Stimulated activated CD8-positive, alpha-beta memory T cell treated with anti-CD3 and anti-CD28 coated beads, Interleukin-4, amount 100 ng/mL, for 1 hour (primary cell): ENCODE results near the gene FBP2.
"Not testable (repeated sequence)": the region's sequence is repeated elsewhere in the genome, so short reads cannot be mapped to it uniquely, and the experiment has no call there.

Experiments
- DNase-seq, 2 donors: peaks; one replicate each; pipeline ENCODE4 v3.0.0-alpha.2; 2020; ENCODE audit warnings: low read depth in 2 of 2, low spot score in 1 of 2

Gene FBP2

DNA sequence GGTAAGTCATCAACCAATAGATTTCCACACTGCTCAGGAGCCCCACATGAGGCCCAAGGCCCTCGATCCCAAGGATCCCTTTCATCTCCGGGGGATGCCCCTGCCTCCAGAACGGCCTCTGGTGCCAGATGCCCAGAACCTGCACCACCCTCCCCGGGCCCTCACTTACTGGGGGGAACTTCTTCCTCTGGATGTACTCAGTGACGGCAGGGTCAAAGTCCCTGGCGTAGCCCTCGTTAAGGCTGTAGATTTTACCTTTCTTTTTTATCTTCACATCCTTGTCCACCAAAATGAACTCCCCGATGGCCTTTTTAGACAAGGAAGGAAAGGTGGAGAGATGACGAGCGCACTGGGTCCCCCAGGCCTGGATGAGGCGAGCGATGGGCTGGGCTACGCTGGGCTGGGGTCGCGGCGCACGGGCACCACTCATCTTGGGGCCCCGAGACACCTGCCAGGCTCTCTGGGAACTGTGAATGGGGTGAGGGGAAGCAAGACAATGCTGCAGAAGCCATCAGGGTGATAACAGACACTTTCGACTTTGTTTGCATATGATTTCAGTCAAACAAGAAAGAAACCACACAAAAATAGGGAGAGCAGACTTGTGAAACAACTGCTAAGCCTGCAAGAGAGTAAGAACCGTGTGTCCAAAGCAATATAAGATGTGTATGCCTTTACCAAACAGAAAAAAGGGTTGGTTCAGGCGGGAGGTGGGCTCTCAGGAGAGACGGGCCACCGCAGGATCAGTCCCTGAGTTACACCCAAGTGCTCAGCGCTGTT is 13.2 kb upstream of the FBP2 start:
- no peak for DNase-seq

DNA sequence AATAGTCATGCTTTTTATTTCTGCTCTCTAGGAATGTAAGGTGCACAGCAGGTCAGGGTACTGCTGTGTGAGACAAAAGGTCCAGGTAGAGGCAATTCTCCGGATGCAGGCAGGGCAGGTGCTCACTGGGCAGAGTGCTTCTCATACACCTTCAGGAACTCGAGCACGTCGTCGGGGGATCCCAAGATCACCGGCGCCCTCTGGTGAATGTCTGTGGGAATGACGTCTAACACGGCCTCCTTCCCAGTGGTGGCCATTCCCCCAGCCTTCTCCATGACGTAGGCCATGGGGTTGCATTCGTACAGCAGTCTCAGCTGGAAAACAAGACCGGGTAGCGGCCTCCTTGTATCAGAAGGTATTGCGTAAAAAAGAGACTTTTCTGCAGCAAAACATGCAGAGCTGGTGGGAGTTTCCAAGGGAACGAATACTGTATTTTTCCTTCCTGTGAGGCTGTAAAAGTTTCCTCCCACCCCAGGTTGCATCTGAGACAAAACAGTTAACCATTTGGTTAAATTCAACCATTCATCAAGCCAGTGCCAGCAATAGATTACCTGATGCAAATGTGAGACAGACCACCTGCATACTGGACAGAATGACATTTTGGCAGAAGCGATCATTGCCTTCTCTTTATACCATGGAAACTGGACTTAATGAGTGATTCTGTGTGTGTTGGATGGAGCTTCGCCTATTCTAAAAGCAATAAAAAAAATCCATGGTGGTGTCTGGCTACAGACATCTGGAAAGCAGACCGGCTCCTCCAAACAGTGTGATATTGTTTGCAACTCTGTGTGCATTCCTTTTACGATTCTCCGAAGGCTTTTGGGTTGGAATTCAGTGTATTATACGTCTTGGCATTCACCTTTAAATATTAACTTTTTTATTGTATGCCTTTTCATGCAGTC is 9.9 kb upstream of the FBP2 start:
- peak; percentile 21 to 29 for DNase-seq

DNA sequence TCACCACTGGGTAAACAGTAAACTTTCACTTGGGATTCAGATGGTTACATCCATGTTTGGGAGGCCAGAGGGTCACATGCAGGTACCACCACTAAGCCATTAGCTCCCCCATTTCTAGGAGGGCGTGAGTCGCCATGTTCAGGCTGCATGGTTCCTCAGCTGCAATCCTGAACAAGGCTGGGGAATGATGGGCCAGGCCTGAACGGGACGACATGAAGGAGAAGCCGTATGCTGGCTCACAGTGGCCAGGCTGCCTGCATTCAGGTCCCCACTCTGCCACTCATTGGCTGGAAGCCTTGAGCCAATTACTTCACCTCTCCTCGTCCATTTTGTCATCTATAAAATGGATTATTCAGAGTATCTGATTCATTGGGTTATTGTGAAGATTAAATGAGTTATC is 9.0 kb upstream of the FBP2 start:
- no peak for DNase-seq

DNA sequence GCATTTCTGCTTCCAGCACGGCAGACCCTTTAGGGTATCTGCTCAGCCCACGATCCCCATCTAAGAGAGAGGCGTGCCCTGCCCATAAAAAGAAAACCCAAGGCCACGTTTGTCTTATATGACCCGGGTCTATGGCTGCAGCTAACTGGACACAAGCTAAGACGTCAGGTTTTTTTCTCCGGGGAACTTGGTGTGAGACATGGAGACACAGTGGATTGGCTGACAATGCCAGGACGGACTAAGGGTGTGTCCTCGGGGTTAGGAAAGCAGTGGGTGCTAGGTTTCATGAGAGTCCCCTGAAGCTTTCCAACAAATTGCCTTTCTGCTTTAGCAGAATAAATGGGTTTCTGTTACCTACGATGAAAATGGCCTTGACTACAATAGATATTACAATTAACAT is 7.1 kb upstream of the FBP2 start:
- DNase-seq: no peak

DNA sequence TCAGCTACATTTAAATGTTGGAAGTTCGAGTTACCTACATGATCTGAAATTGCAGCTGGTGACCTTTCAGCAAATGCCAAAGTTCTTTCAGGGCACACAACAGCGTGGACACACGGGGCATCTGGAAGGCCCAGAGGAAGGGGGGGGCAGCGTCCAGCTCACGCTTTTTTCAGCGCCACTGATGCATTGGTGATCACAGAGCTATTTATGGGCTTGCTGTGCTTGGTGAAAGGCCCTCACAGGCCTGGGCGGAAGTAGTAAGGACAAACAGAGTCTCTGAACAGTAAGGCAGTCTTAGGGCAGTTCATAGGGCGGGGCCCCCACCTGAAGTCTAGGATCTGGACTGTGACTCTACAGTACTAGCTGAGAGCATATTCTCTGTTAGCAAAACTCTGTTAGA is 6.6 kb upstream of the FBP2 start:
- DNase-seq: no peak

DNA sequence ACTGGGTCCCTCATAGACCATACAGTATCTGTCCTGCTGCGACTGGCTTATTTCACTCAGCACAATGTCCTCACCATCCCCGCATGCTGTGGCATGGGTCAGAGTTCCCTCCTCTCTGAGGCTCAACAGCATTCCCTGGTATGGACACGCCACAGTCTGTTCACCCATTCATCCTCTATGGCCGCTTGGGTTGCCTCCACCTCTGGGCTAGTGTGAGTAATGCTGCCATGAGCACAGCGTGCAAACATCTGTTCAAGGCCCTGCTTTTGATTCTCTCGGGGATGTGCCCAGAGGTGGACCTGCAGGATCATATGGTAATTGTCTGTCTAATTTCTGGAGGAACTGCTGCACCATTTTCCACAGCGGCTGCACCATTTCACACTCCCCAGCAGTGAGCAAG is 5.5 kb upstream of the FBP2 start:
- DNase-seq: no peak

DNA sequence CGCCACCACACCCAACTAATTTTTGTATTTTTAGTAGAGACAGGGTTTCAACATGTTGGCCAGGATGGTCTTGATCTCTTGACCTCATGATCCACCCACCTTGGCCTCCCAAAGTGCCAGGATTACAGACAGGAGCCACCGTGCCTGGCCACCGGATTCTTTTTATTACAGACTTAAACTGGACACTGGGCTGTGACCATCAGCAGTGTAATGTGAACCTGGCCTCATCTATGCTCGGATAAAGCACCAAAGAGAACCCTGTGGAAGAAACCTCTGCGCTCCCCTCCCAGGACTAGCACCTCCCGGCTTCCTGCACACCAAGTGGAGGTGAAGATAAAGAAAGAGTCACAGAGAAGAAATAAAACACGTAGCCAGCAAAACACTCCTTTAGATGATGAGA is 941 bp downstream of the FBP2 start:
- not testable (repeated sequence) for DNase-seq

DNA sequence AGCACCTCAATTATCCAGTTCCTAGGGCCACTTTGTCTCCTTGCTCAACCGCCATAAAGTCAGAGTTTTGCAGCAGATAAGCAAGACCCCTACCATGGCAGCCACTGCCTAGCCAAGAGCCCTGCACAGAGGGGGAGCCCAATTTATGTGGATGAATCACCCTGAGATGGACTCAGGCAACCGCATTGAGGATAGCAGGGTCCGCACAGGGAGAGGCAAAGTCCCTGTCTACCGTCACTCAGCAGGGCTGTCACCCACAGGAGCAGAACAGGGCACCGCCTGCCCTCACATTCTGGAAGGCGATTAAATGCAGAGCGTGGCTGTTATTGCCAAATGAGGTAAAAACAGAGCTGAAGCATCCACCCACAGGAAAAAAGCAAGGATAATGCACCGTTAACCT is 1.7 kb downstream of the FBP2 start:
- DNase-seq: no peak

DNA sequence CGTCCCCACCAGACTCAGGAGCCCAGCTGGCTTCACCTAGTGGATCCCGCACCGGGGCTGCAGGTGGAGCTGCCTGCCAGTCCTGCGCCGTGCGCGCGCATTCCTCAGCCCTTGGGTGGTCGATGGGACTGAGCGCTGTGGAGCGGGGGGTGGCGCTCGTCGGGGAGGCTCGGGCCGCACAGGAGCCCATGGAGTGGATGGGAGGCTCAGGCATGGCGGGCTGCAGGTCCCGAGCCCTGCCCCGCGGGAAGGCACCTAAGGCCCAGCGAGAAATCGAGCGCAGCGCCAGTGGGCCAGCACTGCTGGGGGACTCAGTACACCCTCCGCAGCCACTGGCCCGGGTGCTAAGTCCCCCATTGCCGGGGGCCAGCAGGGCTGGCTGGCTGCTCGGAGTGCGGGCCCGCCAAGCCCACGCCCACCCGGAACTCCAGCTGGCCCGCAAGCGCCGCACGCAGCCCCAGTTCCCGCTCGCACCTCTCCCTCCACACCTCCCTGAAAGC is 2.5 kb downstream of the FBP2 start:
- DNase-seq: not testable (repeated sequence)

DNA sequence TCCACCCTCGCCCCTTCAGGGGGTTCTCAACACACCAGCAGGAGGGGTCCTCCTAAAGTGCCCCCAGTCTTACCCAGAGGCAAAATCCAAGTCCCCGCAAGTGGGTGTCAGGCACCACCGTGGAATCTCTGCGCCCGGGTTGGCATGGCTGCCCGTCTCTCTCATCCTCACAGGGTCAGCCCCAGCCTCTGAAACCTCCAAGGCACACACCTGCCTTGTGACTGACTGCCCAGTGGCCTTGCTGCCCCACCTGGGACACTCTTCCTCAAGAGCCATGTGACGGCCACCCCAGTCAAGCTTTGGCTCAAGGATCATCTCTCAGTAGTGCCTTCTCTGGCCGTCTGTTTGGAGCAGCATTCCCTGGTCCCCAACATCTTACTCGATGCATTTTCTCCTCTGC is 4.9 kb downstream of the FBP2 start:
- DNase-seq: no peak

DNA sequence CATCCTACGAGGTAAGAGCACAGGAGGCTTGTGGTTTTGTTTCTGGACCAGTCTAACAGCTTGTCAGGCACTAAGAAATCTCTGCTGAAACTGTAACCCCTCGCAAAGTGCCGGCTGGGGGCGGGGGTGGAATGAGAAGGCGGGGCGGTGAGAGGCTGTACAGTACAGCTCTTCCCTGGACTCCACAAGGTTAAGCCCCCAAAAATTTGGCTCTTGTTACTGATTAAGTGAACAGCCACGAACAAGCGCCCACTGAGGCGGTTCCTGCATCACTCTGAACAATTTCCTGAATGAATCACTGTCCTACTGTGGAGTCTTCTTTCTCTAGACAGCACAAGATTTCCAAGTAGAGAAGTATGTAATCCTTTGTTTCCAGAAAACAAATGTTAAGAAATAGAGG is 6.8 kb downstream of the FBP2 start:
- no peak for DNase-seq

DNA sequence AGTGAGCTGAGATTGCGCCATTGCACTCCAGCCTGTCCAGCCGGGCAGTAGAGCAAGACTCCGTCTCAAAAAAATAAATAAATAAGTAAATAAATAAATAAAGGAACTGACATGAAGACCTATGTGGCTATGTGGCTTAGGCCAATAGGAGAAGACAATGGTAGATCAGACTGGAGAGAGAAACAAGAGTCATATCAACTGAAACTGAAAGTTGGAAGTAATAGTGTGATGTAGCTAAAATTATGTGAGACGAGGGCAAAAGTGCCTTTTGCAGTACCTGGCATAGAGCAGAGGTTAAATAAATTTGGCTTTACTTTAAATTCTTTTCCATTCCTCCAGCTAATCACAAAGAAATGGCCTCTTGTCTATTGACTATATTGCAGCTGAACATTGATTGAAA is 7.3 kb downstream of the FBP2 start:
- DNase-seq: no peak

DNA sequence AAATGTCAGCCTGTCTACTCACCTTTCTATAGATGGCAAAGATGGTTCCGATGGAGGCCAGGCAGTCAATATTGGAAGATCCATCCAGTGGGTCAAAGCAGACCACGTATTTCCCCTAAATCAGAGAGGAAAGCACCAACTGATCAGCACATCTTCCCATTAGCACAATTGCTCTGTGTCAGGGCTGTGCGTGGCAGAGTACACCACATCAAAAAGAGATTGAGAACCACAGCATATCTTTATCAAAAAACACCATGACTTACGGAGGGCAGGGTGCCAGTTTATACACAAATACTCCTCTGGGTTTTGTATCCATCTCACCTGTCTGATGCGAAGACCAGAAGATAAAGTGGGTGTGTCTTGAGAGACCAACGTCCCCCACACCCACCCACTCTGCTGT is 9.1 kb downstream of the FBP2 start:
- DNase-seq: no peak

DNA sequence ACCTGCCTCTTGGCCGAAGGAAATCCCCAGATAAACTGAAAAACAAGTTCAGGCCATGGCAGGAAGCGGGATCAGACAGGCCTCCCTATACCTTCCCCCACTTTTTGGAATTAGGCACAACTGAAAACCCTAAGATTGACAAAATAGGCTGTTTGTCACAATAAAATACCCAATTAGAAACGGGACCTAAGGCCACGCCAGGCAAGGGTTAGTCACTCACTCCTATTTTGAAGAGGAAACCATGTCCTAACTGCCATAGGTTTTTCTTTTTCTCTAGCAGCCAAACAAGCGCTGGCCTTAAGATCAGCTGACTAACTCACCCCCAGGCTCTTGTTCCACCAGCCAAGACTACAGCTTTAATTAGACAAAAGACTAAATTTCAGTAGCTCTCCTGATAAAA is 11.9 kb downstream of the FBP2 start:
- DNase-seq: no peak

DNA sequence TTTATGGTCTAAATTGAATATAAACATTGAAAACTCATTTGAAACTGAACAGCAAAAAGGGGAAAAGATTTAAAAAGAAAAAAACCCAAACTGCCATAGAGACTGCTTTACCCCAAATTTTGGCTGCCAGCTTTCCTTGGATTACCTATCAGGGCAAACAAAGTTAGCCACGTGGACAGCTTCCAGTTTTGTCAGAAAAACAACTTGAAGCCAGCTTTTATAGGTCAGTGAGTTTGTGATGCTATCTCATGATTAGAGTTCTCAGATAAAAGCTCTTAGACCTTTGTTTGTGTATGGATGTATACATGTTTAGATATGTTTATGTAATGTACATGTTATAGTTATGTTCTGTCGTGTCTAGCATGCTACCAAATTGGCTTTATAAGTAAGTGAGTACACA is 16.1 kb downstream of the FBP2 start:
- DNase-seq: no peak

DNA sequence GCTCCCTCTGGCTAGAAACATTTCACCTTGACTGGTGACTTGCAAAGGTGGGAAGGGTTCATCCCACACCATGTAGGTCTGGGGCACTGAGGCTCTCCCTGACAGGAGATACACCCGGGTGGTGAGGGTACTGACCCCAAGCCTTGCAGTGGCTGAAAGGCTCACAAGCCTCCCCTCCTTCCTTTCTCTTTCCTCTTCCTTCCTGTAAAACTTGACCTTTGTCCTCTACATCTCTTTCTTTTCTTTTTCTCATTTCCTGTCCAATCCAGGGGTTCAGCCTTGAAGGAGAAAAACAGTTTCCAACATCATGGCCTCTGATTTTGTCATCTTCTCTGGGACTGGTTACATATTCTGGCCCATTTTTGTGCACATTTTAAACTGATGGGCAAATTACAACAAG is 16.6 kb downstream of the FBP2 start:
- DNase-seq: no peak

DNA sequence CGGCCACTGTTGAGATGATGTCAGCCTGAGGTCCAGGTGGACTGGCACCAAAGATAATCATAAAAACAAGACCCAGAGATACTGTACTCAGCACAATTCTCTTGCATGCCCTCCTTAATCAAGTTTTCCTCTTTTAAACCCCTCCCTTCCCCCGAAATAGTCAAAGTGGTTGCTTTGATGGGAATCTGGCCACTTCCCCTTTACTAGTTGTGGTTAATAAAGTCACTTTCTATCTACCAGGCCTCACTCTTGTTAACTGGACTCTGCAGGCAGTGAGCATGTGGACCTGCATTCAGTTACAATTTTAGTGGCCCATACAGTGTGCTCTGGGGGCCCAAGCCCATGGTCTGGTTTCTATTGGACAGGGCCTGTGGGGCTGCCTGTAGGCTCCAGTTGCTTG is 17.5 kb downstream of the FBP2 start:
- no peak for DNase-seq

DNA sequence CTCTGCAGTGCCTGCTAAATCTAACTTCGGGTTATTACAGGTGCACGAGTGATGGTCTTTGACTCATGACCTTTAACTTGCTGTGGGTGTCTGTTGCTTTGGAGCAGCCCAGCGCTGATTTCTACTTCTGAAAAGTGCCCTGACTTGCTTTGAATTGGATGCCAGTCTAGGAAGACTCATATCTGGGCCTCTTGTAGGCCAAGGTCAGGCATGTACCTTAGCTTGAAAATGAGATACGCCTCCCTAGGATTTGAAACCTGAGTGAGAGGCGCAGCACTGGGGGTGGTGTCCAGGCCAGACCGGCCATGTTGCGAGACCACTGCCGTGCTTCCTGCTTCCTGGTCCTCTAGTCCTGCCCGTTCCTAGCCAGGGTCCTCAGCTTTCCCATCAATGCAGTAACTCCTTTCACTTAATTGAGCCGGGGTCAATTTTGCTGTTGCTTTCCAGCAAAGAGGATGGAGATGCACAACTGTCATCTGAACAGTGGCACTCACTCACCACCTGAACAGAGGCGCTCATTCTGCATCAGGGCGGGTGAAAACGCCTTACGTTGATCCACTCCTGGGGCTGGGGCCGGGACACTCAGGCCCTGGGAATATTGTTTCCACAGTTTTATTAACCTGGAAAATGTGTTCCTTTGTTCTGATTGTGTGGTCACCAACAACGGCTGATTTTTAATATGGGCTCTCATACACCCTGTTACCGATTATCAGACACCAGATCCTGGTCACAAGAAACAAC is 24.5 kb downstream of the FBP2 start:
- DNase-seq: no peak

DNA sequence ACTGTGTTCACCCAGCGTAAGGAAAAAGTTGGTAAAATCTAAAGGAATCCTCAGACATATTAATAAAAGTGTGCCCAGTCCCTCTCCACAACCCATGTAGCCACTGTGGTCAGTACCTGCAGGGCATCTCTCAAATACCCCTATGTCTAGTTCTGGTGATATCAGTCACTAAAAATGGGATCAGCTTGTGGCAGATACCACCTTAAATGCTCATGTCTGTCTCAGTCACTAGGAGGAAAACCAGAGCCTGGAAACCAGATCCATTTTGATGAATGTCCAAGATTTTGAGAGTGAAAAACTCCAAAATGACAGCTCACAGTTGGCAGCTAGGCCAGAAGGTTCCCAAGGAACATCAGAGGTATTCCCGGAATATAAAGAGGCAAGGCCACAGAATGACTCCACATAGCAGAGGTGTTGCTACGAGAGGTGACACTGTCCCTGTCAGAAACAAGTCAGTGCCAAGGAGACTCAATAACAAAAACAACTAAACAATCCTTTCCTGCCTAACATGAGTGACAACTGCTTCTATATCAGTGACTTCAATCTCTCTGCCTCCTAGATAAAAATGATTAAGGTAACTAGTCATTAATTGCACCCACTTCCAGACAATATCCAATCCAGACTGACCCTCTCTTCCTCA is 25.3 kb downstream of the FBP2 start:
- DNase-seq: no peak

DNA sequence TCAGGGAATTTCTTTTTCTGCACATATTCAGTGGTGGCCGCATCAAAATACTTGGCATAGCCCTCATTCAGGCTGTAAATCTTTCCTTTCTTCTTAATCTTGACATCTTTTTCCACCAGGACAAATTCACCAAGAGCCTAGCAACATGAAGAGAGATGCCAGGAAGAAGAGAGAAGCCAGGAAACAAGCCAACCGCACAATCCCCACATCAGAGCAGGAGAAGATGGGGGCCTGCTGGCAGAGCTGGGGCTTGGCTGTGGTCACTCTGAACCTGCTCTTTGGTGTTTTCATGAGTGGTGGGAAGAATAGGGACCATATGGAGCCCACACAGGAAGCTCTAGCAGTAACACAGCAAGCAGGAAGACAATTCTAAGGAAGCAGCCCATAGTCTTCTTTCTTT is 26.4 kb downstream of the FBP2 start:
- no peak for DNase-seq

DNA sequence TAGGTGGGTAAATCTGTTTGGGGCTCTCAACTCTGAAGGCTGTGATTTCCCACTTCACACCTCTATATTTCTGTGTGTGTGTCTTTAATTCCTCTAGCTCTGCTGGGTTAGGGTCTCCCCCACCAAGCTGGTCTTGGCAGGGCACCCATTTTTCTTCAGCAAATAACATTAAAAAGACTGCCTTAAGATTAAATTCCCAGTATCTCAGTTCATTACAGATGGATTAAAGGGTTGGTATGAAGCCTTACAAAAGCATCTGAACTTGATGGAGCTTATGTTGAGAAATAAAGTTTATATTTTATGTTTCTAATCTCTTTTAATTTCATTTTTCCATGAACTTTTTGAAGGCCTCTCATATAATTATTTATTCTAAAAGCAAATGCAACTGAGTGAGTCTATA is 27.1 kb downstream of the FBP2 start:
- no peak for DNase-seq
